KMS-11 (cell line): ENCODE data around the gene OR4D5.

Experiments used
- H2AFZ ChIP-seq: fragments of 200-600 bp; sonication (generic); 2 replicates; pipeline ENCODE4 v1.6.1; 2016; ENCODE audit warnings: antibody characterized with exemption, mixed run types, low read depth
- H3K27ac ChIP-seq: fragments of 200-600 bp; sonication (generic); 2 replicates; pipeline ENCODE4 v1.6.1; 2016; ENCODE audit warnings: mild to moderate bottlenecking, mixed run types
- H3K27me3 ChIP-seq: fragments of 200-600 bp; sonication (generic); 2 replicates; pipeline ENCODE4 v1.6.1; 2017; ENCODE audit warnings: mild to moderate bottlenecking, low read depth, mixed run types, moderate library complexity; ENCODE audit not compliant: insufficient read depth
- H3K36me3 ChIP-seq: fragments of 200-600 bp; sonication (generic); 2 replicates; pipeline ENCODE4 v1.6.1; 2017; ENCODE audit warnings: mild to moderate bottlenecking, mixed run types; ENCODE audit not compliant: insufficient read depth
- H3K4me1 ChIP-seq: fragments of 200-600 bp; sonication (generic); 2 replicates; pipeline ENCODE4 v1.6.1; 2016; ENCODE audit warnings: mild to moderate bottlenecking, low read depth, mixed run types; ENCODE audit not compliant: poor library complexity, severe bottlenecking
- H3K4me2 ChIP-seq: fragments of 200-600 bp; sonication (generic); 2 replicates; pipeline ENCODE4 v1.7.0; 2016; ENCODE audit warnings: mild to moderate bottlenecking, mixed run types
- H3K4me3 ChIP-seq: fragments of 200-600 bp; sonication (generic); IDR thresholded peaks from 2 replicates; pipeline ENCODE4 v1.6.1; 2017; ENCODE audit warnings: low read depth, low read length, mixed read lengths; ENCODE audit not compliant: insufficient read depth
- H3K79me2 ChIP-seq: fragments of 200-600 bp; sonication (generic); 2 replicates; pipeline ENCODE4 v1.6.1; 2016; ENCODE audit warnings: low read depth, mixed run types; ENCODE audit not compliant: insufficient read depth
- H3K9ac ChIP-seq: fragments of 200-600 bp; sonication (generic); 2 replicates; pipeline ENCODE4 v1.6.1; 2016; ENCODE audit warnings: mild to moderate bottlenecking, mixed run types
- H4K20me1 ChIP-seq: fragments of 200-600 bp; sonication (generic); 2 replicates; pipeline ENCODE4 v1.6.1; 2016; ENCODE audit warnings: mild to moderate bottlenecking, mixed run types; ENCODE audit not compliant: insufficient read depth
- CTCF ChIP-seq: fragments of 200-600 bp; sonication (generic); conservative IDR thresholded peaks from 2 replicates; pipeline ENCODE4 v1.6.1; 2017; ENCODE audit warnings: low read depth, mild to moderate bottlenecking, antibody characterized with exemption, low read length, moderate library complexity, mixed read lengths

Gene OR4D5

GRCh38 chr11:123956752-123957151, 17.3 kb downstream of the OR4D5 start:
- Histone ChIP-seq H3K27ac (no peak overlapping the region), H3K27me3 (no peaks in the 10 kb centered on the region), H4K20me1 (no peaks in the 10 kb centered on the region), H3K79me2 (no peaks in the 10 kb centered on the region), H2AFZ (no peak overlapping the region), H3K9ac (no peak overlapping the region), H3K4me1 (no peaks in the 10 kb centered on the region), H3K4me2 (no peak overlapping the region), H3K36me3 (no peaks in the 10 kb centered on the region), H3K4me3 (no peak overlapping the region)
- TF ChIP-seq CTCF: no peak

GRCh38 chr11:123973816-123974215, 34.4 kb downstream of the OR4D5 start:
- Histone ChIP-seq H3K79me2 (no peaks in the 10 kb centered on the region), H2AFZ (no peak overlapping the region), H3K4me2 (no peak overlapping the region), H3K27ac (no peak overlapping the region), H3K4me1 (no peaks in the 10 kb centered on the region), H3K9ac (no peak overlapping the region), H4K20me1 (no peaks in the 10 kb centered on the region), H3K36me3 (no peaks in the 10 kb centered on the region), H3K27me3 (no peaks in the 10 kb centered on the region), H3K4me3 (no peak overlapping the region)
- no peak for TF ChIP-seq CTCF

- Histone ChIP-seq H3K27ac (no peak overlapping the region), H3K4me1 (no peaks in the 10 kb centered on the region), H4K20me1 (no peaks in the 10 kb centered on the region), H3K4me2 (no peak overlapping the region), H3K36me3 (no peaks in the 10 kb centered on the region), H3K79me2 (no peaks in the 10 kb centered on the region), H3K9ac (no peak overlapping the region), H3K27me3 (no peaks in the 10 kb centered on the region), H3K4me3 (no peak overlapping the region), H2AFZ (no peak overlapping the region)
- TF ChIP-seq CTCF: no peak
Observed at GRCh38 chr11:123976770-123977560, 37.5 kb downstream of the OR4D5 start.

- Histone ChIP-seq H3K4me1 (no peaks in the 10 kb centered on the region), H3K27me3 (no peaks in the 10 kb centered on the region), H3K9ac (no peak within 1 kb of the TSS), H2AFZ (no peak within 1 kb of the TSS), H4K20me1 (no peaks in the 10 kb centered on the region), H3K4me2 (no peak within 1 kb of the TSS), H3K79me2 (no peaks in the 10 kb centered on the region), H3K27ac (no peak within 1 kb of the TSS), H3K4me3 (no peak within 1 kb of the TSS), H3K36me3 (no peaks in the 10 kb centered on the region)
- TF ChIP-seq CTCF: no peak
Observed at GRCh38 chr11:123977731-123978347, 38.4 kb downstream of the OR4D5 start, which contains the start of gene OR10S1. Gene OR10S1, minus strand, starts transcription at chr11:123977781. Its CDS starts 117 bp downstream, at chr11:123977664.
